ENCODE results near the gene SF3B6. TPM values are rescaled to one million over a fixed set of nuclear protein-coding genes. Genes with fewer than 3 reads are reported as not detected.

The SF3B6 gene
- total RNA-seq, 1 experiment from 2014 or later, result 123 TPM

DNA sequence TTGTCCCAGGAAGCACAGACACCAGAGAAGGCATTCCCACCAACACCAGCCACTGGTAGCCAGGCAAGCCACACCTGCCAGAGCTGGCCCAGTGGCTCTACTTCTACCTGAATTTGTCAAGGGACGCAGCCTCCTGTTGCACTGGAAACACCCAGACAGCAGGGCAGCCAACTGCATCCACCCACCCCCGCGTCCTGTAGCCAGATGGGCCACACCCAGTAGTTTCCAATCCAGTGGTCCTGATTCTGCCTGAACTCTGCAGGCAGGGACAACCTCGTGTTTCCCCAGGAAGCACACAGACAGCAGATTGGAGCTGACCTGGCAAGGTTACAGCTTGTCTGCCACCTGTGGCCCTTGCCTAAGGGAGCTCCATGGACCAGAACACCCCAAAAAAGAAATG lies 28.8 kb upstream of the SF3B6 start:
- TF ChIP-seq EZH2 (IDR thresholded peaks at IDR 0.05; ENCODE audit: low read depth), result no peak
- TF ChIP-seq, protein P1, sequence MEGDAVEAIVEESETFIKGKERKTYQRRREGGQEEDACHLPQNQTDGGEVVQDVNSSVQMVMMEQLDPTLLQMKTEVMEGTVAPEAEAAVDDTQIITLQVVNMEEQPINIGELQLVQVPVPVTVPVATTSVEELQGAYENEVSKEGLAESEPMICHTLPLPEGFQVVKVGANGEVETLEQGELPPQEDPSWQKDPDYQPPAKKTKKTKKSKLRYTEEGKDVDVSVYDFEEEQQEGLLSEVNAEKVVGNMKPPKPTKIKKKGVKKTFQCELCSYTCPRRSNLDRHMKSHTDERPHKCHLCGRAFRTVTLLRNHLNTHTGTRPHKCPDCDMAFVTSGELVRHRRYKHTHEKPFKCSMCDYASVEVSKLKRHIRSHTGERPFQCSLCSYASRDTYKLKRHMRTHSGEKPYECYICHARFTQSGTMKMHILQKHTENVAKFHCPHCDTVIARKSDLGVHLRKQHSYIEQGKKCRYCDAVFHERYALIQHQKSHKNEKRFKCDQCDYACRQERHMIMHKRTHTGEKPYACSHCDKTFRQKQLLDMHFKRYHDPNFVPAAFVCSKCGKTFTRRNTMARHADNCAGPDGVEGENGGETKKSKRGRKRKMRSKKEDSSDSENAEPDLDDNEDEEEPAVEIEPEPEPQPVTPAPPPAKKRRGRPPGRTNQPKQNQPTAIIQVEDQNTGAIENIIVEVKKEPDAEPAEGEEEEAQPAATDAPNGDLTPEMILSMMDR (conservative IDR thresholded peaks at IDR 0.05), result no peak
- ChIA-PET CTCF (no interaction called here), POLR2A (ENCODE audit: unreplicated experiment) (no interaction called here)
- no peak for DNase-seq
- BruUV-seq (replicated peaks), result no TSS peak
- H3K9me3 ChIP-seq (ENCODE audit: insufficient read depth, low read depth), result peaks cover 15% of the 10 kb centered on the region
- no peaks in the 10 kb centered on the region for H4K20me1 ChIP-seq (ENCODE audit: insufficient read depth)
- peaks cover 4% of the 10 kb centered on the region; the same call in 1 of the 2 replicates for H3F3A ChIP-seq (ENCODE audit: insufficient read depth, low read depth)
- intact Hi-C loops (cut with micrococcal nuclease; ENCODE audit: unreplicated experiment), result no loop called here
- no peak overlapping the region for H3K4me2 ChIP-seq
- H3K36me3 ChIP-seq (ENCODE audit: low read depth), result no peaks in the 10 kb centered on the region
- H3K79me2 ChIP-seq (ENCODE audit: low read depth), result no peaks in the 10 kb centered on the region
- H3K9me2 ChIP-seq (ENCODE audit: insufficient read depth), result no peaks in the 10 kb centered on the region
- no peak overlapping the region for H2AFZ ChIP-seq
- H3K4me1 ChIP-seq (replicated peaks; ENCODE audit: insufficient read depth), result peaks cover 21% of the 10 kb centered on the region
- H3K27ac ChIP-seq, result no peak overlapping the region
- no peak overlapping the region for H3K4me3 ChIP-seq
- no peaks in the 10 kb centered on the region for H3K27me3 ChIP-seq (ENCODE audit: insufficient read depth, low read depth)

- peaks cover 17% of the 10 kb centered on the region for H3K4me1 ChIP-seq (replicated peaks; ENCODE audit: insufficient read depth)
- CTCF ChIA-PET, result interaction anchor here (0.6 kb wide), 1 partner anchor 143 kb away, joined by 3 read pairs; no protein-coding TSS in a partner anchor
- H3K4me3 ChIP-seq, result no peak overlapping the region
- no peaks in the 10 kb centered on the region for H3K9me2 ChIP-seq (ENCODE audit: insufficient read depth)
- H3K4me2 ChIP-seq, result no peak overlapping the region
- no TSS peak for BruUV-seq (replicated peaks)
- no peak for TF ChIP-seq EZH2 (IDR thresholded peaks at IDR 0.05; ENCODE audit: low read depth)
- TF ChIP-seq, protein P1 (conservative IDR thresholded peaks at IDR 0.05), result no peak
- intact Hi-C loops (cut with micrococcal nuclease; ENCODE audit: unreplicated experiment), result no loop called here
- H3K27me3 ChIP-seq (ENCODE audit: insufficient read depth, low read depth), result no peaks in the 10 kb centered on the region
- no peak overlapping the region for H3K27ac ChIP-seq
- no peak for DNase-seq
- H3F3A ChIP-seq (ENCODE audit: insufficient read depth, low read depth), result peaks cover 4% of the 10 kb centered on the region; the same call in 1 of the 2 replicates
- POLR2A ChIA-PET (ENCODE audit: unreplicated experiment), result no interaction called here
- peaks cover 8% of the 10 kb centered on the region for H3K9me3 ChIP-seq (ENCODE audit: insufficient read depth, low read depth)
- no peaks in the 10 kb centered on the region for H3K36me3 ChIP-seq (ENCODE audit: low read depth)
- no peak overlapping the region for H2AFZ ChIP-seq
- no peaks in the 10 kb centered on the region for H3K79me2 ChIP-seq (ENCODE audit: low read depth)
- H4K20me1 ChIP-seq (ENCODE audit: insufficient read depth), result no peaks in the 10 kb centered on the region
These were observed 28.1 kb upstream of the SF3B6 start for GRCh38 chr2:24104110-24104650.

DNA sequence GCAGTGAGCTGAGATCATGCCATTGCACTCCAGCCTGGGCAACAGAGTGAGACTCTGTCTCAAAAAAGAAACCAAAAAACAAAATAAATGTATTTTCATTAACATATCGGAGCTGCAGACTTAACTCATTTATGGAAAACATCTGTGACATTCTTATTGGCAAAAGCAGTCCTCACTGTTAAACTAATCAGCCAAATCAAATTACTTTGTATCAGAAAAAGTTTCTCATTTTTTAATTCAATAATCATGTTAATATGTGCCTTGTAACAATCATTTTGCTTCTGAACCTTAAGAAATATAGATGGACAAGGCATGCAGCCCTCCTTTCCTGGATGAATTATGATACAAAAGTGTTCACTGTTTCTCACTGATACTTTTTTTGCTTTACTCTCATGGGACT lies 26.6 kb upstream of the SF3B6 start:
- Histone ChIP-seq H3K4me2 (no peak overlapping the region), H3K79me2 (ENCODE audit: low read depth) (no peaks in the 10 kb centered on the region), H3K27ac (no peak overlapping the region), H2AFZ (no peak overlapping the region), H3K4me1 (replicated peaks; ENCODE audit: insufficient read depth) (peaks cover 7% of the 10 kb centered on the region; the same call in 1 of the 2 replicates), H3K4me3 (no peak overlapping the region), H3K36me3 (ENCODE audit: low read depth) (no peaks in the 10 kb centered on the region), H4K20me1 (ENCODE audit: insufficient read depth) (no peaks in the 10 kb centered on the region), H3K27me3 (ENCODE audit: insufficient read depth, low read depth) (no peaks in the 10 kb centered on the region), H3F3A (ENCODE audit: insufficient read depth, low read depth) (peaks cover 4% of the 10 kb centered on the region; the same call in 1 of the 2 replicates), H3K9me2 (ENCODE audit: insufficient read depth) (no peaks in the 10 kb centered on the region), H3K9me3 (ENCODE audit: insufficient read depth, low read depth) (no peaks in the 10 kb centered on the region)
- TF ChIP-seq, protein P1 (conservative IDR thresholded peaks at IDR 0.05), result no peak
- TF ChIP-seq EZH2 (IDR thresholded peaks at IDR 0.05; ENCODE audit: low read depth), result no peak
- DNase-seq, result no peak
- intact Hi-C loops (cut with micrococcal nuclease; ENCODE audit: unreplicated experiment), result no loop called here
- ChIA-PET CTCF (no interaction called here), POLR2A (ENCODE audit: unreplicated experiment) (no interaction called here)
- BruUV-seq (replicated peaks), result no TSS peak

Measured in PC-9 (cell line).